GM12878 (cell line): ENCODE measurements around the gene NAV1. TPM values are rescaled to one million over a fixed set of nuclear protein-coding genes. Genes with fewer than 3 reads are reported as not detected.
A peak's percentile ranks its signal among the peaks of the same experiment; 100 is the strongest.

Experiments used
- ATAC-seq: fragments of 200-7000 bp; cut with Tn5 transposase; 3 replicates; pipeline ENCODE4 v1.9.1; 2020; ENCODE audit warnings: mild to moderate bottlenecking, moderate library complexity
- BruUV-seq: library from RNA; stranded (reverse); fragments of 400-500 nt; replicated peaks from 2 replicates; lab custom pipeline; 2021; lab: Mats Ljungman, UMichigan
- CTCF ChIA-PET: fragments of 300-600 bp; sonication (Branson Sonifier 250); formaldehyde crosslinking; extraction: SDS; loops from one replicate; lab custom pipeline; 2021; ENCODE audit warnings: inconsistent platforms; lab: Yijun Ruan, JAX
- POLR2A ChIA-PET: fragments of 350-600 bp; formaldehyde crosslinking; extraction: SDS; loops from one replicate; lab custom pipeline; 2021; ENCODE audit warnings: inconsistent platforms; lab: Charles Lee
- RAD21 ChIA-PET: fragments of 300-600 bp; sonication (Branson Sonifier 250); formaldehyde crosslinking; loops from one replicate; lab custom pipeline; 2023; ENCODE audit warnings: antibody characterized with exemption; ENCODE audit not compliant: unreplicated experiment; lab: Charles Lee
- SMC1A ChIA-PET: fragments of 300-600 bp; sonication (Branson Sonifier 250); formaldehyde crosslinking; loops from one replicate; lab custom pipeline; 2023; ENCODE audit not compliant: unreplicated experiment, uncharacterized antibody; lab: Charles Lee
- DNase-seq: peaks from one replicate; pipeline ENCODE4 v3.0.0-alpha.2; 2011; ENCODE audit warnings: low read depth, low spot score
- FAIRE-seq: peaks from 3 replicates; lab custom pipeline; 2011; peaks lifted over from hg19 to GRCh38; lab: Jason Lieb, UNC
- H2AFZ ChIP-seq: 2 replicates; pipeline ENCODE4 v1.6.0; 2011; ENCODE audit warnings: low read depth, low read length, control low read depth; ENCODE audit not compliant: control insufficient read depth
- H3K27ac ChIP-seq: 2 replicates; pipeline ENCODE4 v1.5.1; 2011; ENCODE audit warnings: control low read depth; ENCODE audit not compliant: control insufficient read depth, insufficient read depth
- H3K27me3 ChIP-seq, 2 experiments: replicated peaks in 1 of 2; 2 replicates each; pipeline versions ENCODE4 v1.6.0 to v1.6.1; 2011; ENCODE audit warnings: low read length in 1 of 2; ENCODE audit not compliant: control insufficient read depth in 2 of 2, insufficient read depth in 2 of 2
- H3K36me3 ChIP-seq, 2 experiments: 2 replicates each; pipeline ENCODE4 v1.5.1; 2011; ENCODE audit warnings: low read length in 1 of 2; ENCODE audit not compliant: control insufficient read depth in 2 of 2, insufficient read depth in 2 of 2
- H3K4me1 ChIP-seq: 2 replicates; pipeline ENCODE4 v1.6.1; 2011; ENCODE audit warnings: mild to moderate bottlenecking, low read length, moderate library complexity, mixed read lengths; ENCODE audit not compliant: control insufficient read depth, insufficient read depth
- H3K4me2 ChIP-seq: 2 replicates; pipeline ENCODE4 v1.6.0; 2011; ENCODE audit warnings: control low read depth; ENCODE audit not compliant: control insufficient read depth, insufficient read depth
- H3K4me3 ChIP-seq: fragments of 200-600 bp; sonication (generic); 2 replicates; pipeline ENCODE4 v1.5.1; 2016
- H3K79me2 ChIP-seq: 2 replicates; pipeline ENCODE4 v1.6.0; 2011; ENCODE audit warnings: low read length; ENCODE audit not compliant: control insufficient read depth, insufficient read depth
- H3K9ac ChIP-seq: 2 replicates; pipeline ENCODE4 v1.8.0; 2011; ENCODE audit warnings: low read length, control low read depth, mixed read lengths; ENCODE audit not compliant: control insufficient read depth, insufficient read depth
- H3K9me3 ChIP-seq: replicated peaks from 3 replicates; pipeline ENCODE4 v1.5.1; 2011; ENCODE audit warnings: mild to moderate bottlenecking, low read length; ENCODE audit not compliant: control insufficient read depth, insufficient read depth
- H4K20me1 ChIP-seq: 2 replicates; pipeline ENCODE4 v1.6.0; 2011; ENCODE audit not compliant: control insufficient read depth, insufficient read depth
- BHLHE40 ChIP-seq, 2 experiments: fragments of 450-650 bp in 1 of 2; IDR thresholded peaks; 2 replicates each; pipeline ENCODE4 v1.6.1; 2011 to 2017; ENCODE audit warnings: low read depth in 2 of 2, borderline replicate concordance in 1 of 2, improper control_type of control experiment in 1 of 2, low read length in 1 of 2, mild to moderate bottlenecking in 1 of 2
- CTCF ChIP-seq, 3 experiments: IDR thresholded peaks in 2 of 3; conservative IDR thresholded peaks in 1 of 3; 2 replicates each; pipeline ENCODE4 v1.5.1; 2011; ENCODE audit warnings: low read depth in 3 of 3, low read length in 3 of 3, mild to moderate bottlenecking in 3 of 3, control low read depth in 2 of 3, moderate library complexity in 2 of 3, inconsistent platforms in 1 of 3, mixed read lengths in 1 of 3; ENCODE audit not compliant: control insufficient read depth in 2 of 3, insufficient read depth in 1 of 3; ENCODE audit errors: extremely low read depth in 1 of 3
- CUX1 ChIP-seq: IDR thresholded peaks from 2 replicates; pipeline ENCODE4 v1.6.1; 2012; ENCODE audit warnings: improper control_type of control experiment, low read depth, low read length; ENCODE audit not compliant: insufficient replicate concordance
- E4F1 ChIP-seq: fragments of 450-650 bp; IDR thresholded peaks from 2 replicates; pipeline ENCODE4 v1.6.1; 2018; ENCODE audit warnings: borderline replicate concordance, mild to moderate bottlenecking; ENCODE audit not compliant: partially characterized antibody
- EED ChIP-seq: sonication (generic); IDR thresholded peaks from 2 replicates; pipeline ENCODE4 v1.6.1; 2016; ENCODE audit warnings: antibody characterized with exemption, low read depth
- FOXK2 ChIP-seq: fragments of 450-650 bp; IDR thresholded peaks from 2 replicates; pipeline ENCODE4 v1.6.1; 2017; ENCODE audit warnings: mild to moderate bottlenecking, moderate library complexity
- KAT2A ChIP-seq: conservative IDR thresholded peaks from 2 replicates; pipeline ENCODE4 v1.6.1; 2011; ENCODE audit warnings: low read depth, low read length; ENCODE audit not compliant: control insufficient read depth
- MXI1 ChIP-seq: fragments of 150-350 bp; IDR thresholded peaks from 2 replicates; pipeline ENCODE4 v1.6.1; 2011; ENCODE audit warnings: low read depth, mild to moderate bottlenecking, inconsistent platforms, low read length, improper control_type of control experiment
- PAX8 ChIP-seq: fragments of 450-650 bp; IDR thresholded peaks from 2 replicates; pipeline ENCODE4 v1.6.1; 2017; ENCODE audit warnings: mild to moderate bottlenecking, moderate library complexity
- POU2F2 ChIP-seq: IDR thresholded peaks from 3 replicates; pipeline ENCODE4 v1.6.1; 2011; ENCODE audit warnings: low read depth, mild to moderate bottlenecking, low read length, borderline replicate concordance
- RB1 ChIP-seq: fragments of 450-650 bp; formaldehyde crosslinking; IDR thresholded peaks from 2 replicates; pipeline ENCODE4 v1.6.1; 2017; ENCODE audit warnings: mild to moderate bottlenecking, borderline replicate concordance
- ZNF274 ChIP-seq: IDR thresholded peaks from one replicate; pipeline ENCODE4 v1.8.0; 2011; ENCODE audit not compliant: insufficient read length, insufficient read depth
- WGBS: methylation state at CpG from one replicate; pipeline ENCODE4 v1.1.6; 2016; ENCODE audit warnings: low lambda C conversion rate; ENCODE audit not compliant: insufficient replicate concordance, insufficient coverage; ENCODE audit errors: missing lambda C conversion rate; 5-methylcytosine and 5-hydroxymethylcytosine counted together
- in situ Hi-C: fragments of 300-500 bp; cut with MboI; formaldehyde crosslinking; loops from 9 replicates; pipeline ENCODE4 v1.14.3; 2018; ENCODE audit warnings: mixed read lengths
- intact Hi-C: fragments of 100-400 bp; cut with micrococcal nuclease; formaldehyde crosslinking; loops from one replicate; pipeline ENCODE4 v1.14.2; 2022; ENCODE audit not compliant: unreplicated experiment
- polyA plus RNA-seq, 11 experiments: library from polyadenylated mRNA; depleted of rRNA in 4 of 11; unstranded in 6 of 11; stranded (reverse) in 5 of 11; fragments of >200 nt; fragmentation: Nextera tagmentation in 4 of 11; fragmentation: Illumina TruSeq in 1 of 11; extraction: Ambion mirVana in 4 of 11; extraction: Trizol in 1 of 11; gene quantifications; 1 replicate in 1 of 11; 2 replicates in 10 of 11; pipeline versions ENCODE4 v1.2.1 to v1.2.3, GENCODE V29; 2011 to 2016; ENCODE audit warnings: inconsistent platforms in 2 of 11, missing spikeins in 2 of 11, low read depth in 1 of 11
- total RNA-seq, 4 experiments: library from RNA; depleted of rRNA in 3 of 4; stranded (reverse); fragments of >200 nt in 3 of 4; fragmentation: Illumina TruSeq in 1 of 4; extraction: Trizol in 1 of 4; gene quantifications; 2 replicates each; pipeline versions ENCODE4 v1.2.1 to v1.2.3, GENCODE V29; 2013 to 2021

The NAV1 gene
- total and polyA plus RNA-seq, 10 of the 15 experiments (the other 5 are each of a cell fraction or from before 2014, with no cell fraction given) = 0.04 to 1.3 (median 0.36) TPM

GRCh38 chr1:201539561-201540431, 869 bp downstream of the NAV1 start:
- ATAC-seq (no peak), FAIRE-seq (no peak), DNase-seq (no peak)
- Histone ChIP-seq H3K4me2 (peak overlapping the region; percentile 51; the same call in 1 of the 2 replicates), H3K27me3 (peaks cover 13 to 31% of the 10 kb centered on the region in 2 experiments), H4K20me1 (0 out of 2 replicates have a peak, but pooled peaks cover 5% of the 10 kb centered on the region), H3K9me3 (no peaks in the 10 kb centered on the region), H2AFZ (no peak overlapping the region), H3K9ac (no peak overlapping the region), H3K79me2 (no peaks in the 10 kb centered on the region), H3K4me3 (no peak overlapping the region), H3K36me3 (no peaks in the 10 kb centered on the region), H3K27ac (no peak overlapping the region), H3K4me1 (no peaks in the 10 kb centered on the region)
- SMC1A ChIA-PET = interaction anchor here (1.0 kb wide), 1 partner anchor 8 kb away, joined by 3 read pairs; no protein-coding TSS in a partner anchor
- 7% methylated on average over 47 of the region's 47 CpGs for WGBS
- BruUV-seq = no TSS peak
- CTCF ChIA-PET = interaction anchor here (1.4 to 1.5 kb wide), 2 partner anchors 28 to 253 kb away, joined by 3 to 5 read pairs; no protein-coding TSS in a partner anchor
- RAD21 ChIA-PET = interaction anchor here (0.5 to 1.2 kb wide), 2 partner anchors 19 to 63 kb away, joined by 3 read pairs; no protein-coding TSS in a partner anchor
- intact Hi-C loops (no loop called here), in situ Hi-C loops (no loop called here)
- POLR2A ChIA-PET = no interaction called here
- no peak for TF ChIP-seq KAT2A
- TF ChIP-seq CTCF (IDR thresholded peaks at IDR 0.05 in 2 of 3, conservative IDR thresholded peaks at IDR 0.05 in 1 of 3; ENCODE audit: control insufficient read depth in 2 of 3, extremely low read depth in 1 of 3, insufficient read depth in 1 of 3, low read depth in 3 of 3, low read length in 3 of 3) = no peak
- TF ChIP-seq RB1 = no peak
- TF ChIP-seq E4F1 = no peak
- no peak for TF ChIP-seq EED
- no peak for TF ChIP-seq ZNF274
- no peak for TF ChIP-seq PAX8
- no peak for TF ChIP-seq BHLHE40 (IDR thresholded peaks at IDR 0.05; ENCODE audit: borderline replicate concordance in 1 of 2, low read depth in 2 of 2, low read length in 1 of 2)
- no peak for TF ChIP-seq FOXK2
- TF ChIP-seq POU2F2 = no peak
- no peak for TF ChIP-seq MXI1
- TF ChIP-seq CUX1 = no peak
